Loucy (cell line): ENCODE data around the gene FARP1.

ENCODE experiments used
- H2AFZ ChIP-seq: fragments of 200-600 bp; sonication (generic); 2 replicates; pipeline ENCODE4 v1.6.0; 2016; ENCODE audit warnings: antibody characterized with exemption, mild to moderate bottlenecking, low read length, moderate library complexity
- H3F3A ChIP-seq: fragments of 200-600 bp; 2 replicates; pipeline ENCODE4 v1.6.0; 2016; ENCODE audit warnings: antibody characterized with exemption, low read depth, mild to moderate bottlenecking
- H3K27me3 ChIP-seq: fragments of 200-600 bp; sonication (generic); 2 replicates; pipeline ENCODE4 v1.6.1; 2014; ENCODE audit warnings: low read length, mild to moderate bottlenecking; ENCODE audit not compliant: insufficient read depth, poor library complexity, severe bottlenecking
- H3K36me3 ChIP-seq: fragments of 200-600 bp; sonication (generic); 2 replicates; pipeline ENCODE4 v1.6.1; 2016; ENCODE audit warnings: low read length; ENCODE audit not compliant: insufficient read depth
- H3K4me1 ChIP-seq: fragments of 200-600 bp; sonication (generic); 2 replicates; pipeline ENCODE4 v1.5.1; 2014; ENCODE audit warnings: low read length, mild to moderate bottlenecking; ENCODE audit not compliant: insufficient read depth, poor library complexity, severe bottlenecking
- H3K4me2 ChIP-seq: fragments of 200-600 bp; sonication (generic); 2 replicates; pipeline ENCODE4 v1.6.0; 2014; ENCODE audit warnings: antibody characterized with exemption, low read length, low read depth, mild to moderate bottlenecking; ENCODE audit not compliant: poor library complexity, severe bottlenecking
- H3K4me3 ChIP-seq: fragments of 200-600 bp; sonication (generic); 2 replicates; pipeline ENCODE4 v1.5.1; 2014; ENCODE audit warnings: low read length, mild to moderate bottlenecking, mixed read lengths; ENCODE audit not compliant: poor library complexity, severe bottlenecking
- H3K79me2 ChIP-seq: fragments of 200-600 bp; sonication (generic); 2 replicates; pipeline ENCODE4 v1.6.1; 2014; ENCODE audit warnings: low read length; ENCODE audit not compliant: insufficient read depth
- H3K9ac ChIP-seq: fragments of 200-600 bp; sonication (generic); 2 replicates; pipeline ENCODE4 v1.6.0; 2014; ENCODE audit warnings: mild to moderate bottlenecking, low read depth, low read length, moderate library complexity; ENCODE audit not compliant: poor library complexity, severe bottlenecking
- H3K9me2 ChIP-seq: fragments of 200-600 bp; sonication (generic); replicated peaks from 2 replicates; pipeline ENCODE4 v1.6.1; 2016; ENCODE audit warnings: low read depth, low read length, mixed read lengths
- H3K9me3 ChIP-seq: fragments of 200-600 bp; sonication (generic); 2 replicates; pipeline ENCODE4 v1.6.1; 2014; ENCODE audit warnings: mild to moderate bottlenecking, antibody characterized with exemption, low read length, low read depth; ENCODE audit not compliant: insufficient read depth
- H4K20me1 ChIP-seq: fragments of 200-600 bp; sonication (generic); 2 replicates; pipeline ENCODE4 v1.6.0; 2014; ENCODE audit warnings: antibody characterized with exemption, low read length, mild to moderate bottlenecking; ENCODE audit not compliant: insufficient read depth, poor library complexity, severe bottlenecking
- EZH2phosphoT487 ChIP-seq: fragments of 200-600 bp; IDR thresholded peaks from 2 replicates; pipeline ENCODE4 v1.6.1; 2018; ENCODE audit warnings: antibody characterized with exemption, mild to moderate bottlenecking, moderate library complexity, borderline replicate concordance
- TF ChIP-seq, protein P1 (sequence below): fragments of 200-600 bp; sonication (generic); conservative IDR thresholded peaks from 2 replicates; pipeline ENCODE4 v1.5.1; 2014; ENCODE audit warnings: mild to moderate bottlenecking, antibody characterized with exemption, low read length

Gene FARP1

DNA sequence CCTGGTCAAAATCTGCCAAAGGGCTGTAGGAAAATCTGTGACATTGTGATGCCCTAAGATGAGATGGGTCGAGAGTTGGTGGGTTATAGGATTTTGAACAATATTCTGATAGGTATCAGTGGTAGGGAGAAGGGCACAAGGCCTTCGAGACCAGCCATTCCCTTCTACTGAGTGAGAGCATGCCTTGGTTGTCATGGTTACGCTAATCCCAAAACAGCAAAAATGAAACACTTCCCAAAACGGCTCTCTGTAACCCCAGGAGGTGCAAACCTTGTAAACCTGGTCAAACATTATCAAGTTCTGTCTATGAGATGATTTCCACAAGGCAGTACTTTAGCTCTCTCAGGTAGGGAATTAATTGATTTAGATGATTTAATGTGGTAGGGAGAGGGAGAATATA, 192.8 kb downstream of the FARP1 start:
- no peak overlapping the region for H3K4me3 ChIP-seq
- no peak overlapping the region for H3K9ac ChIP-seq
- H3K27me3 ChIP-seq, result no peaks in the 10 kb centered on the region
- no peak overlapping the region for H3K4me2 ChIP-seq
- H3K4me1 ChIP-seq, result no peaks in the 10 kb centered on the region
- TF ChIP-seq, protein P1, sequence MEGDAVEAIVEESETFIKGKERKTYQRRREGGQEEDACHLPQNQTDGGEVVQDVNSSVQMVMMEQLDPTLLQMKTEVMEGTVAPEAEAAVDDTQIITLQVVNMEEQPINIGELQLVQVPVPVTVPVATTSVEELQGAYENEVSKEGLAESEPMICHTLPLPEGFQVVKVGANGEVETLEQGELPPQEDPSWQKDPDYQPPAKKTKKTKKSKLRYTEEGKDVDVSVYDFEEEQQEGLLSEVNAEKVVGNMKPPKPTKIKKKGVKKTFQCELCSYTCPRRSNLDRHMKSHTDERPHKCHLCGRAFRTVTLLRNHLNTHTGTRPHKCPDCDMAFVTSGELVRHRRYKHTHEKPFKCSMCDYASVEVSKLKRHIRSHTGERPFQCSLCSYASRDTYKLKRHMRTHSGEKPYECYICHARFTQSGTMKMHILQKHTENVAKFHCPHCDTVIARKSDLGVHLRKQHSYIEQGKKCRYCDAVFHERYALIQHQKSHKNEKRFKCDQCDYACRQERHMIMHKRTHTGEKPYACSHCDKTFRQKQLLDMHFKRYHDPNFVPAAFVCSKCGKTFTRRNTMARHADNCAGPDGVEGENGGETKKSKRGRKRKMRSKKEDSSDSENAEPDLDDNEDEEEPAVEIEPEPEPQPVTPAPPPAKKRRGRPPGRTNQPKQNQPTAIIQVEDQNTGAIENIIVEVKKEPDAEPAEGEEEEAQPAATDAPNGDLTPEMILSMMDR, result no peak
- no peaks in the 10 kb centered on the region for H3K36me3 ChIP-seq
- no peaks in the 10 kb centered on the region for H3K9me3 ChIP-seq
- no peaks in the 10 kb centered on the region for H3K79me2 ChIP-seq
- H4K20me1 ChIP-seq, result no peaks in the 10 kb centered on the region
- H3K9me2 ChIP-seq, result no peaks in the 10 kb centered on the region
- no peak overlapping the region for H2AFZ ChIP-seq
- no peaks in the 10 kb centered on the region for H3F3A ChIP-seq

DNA sequence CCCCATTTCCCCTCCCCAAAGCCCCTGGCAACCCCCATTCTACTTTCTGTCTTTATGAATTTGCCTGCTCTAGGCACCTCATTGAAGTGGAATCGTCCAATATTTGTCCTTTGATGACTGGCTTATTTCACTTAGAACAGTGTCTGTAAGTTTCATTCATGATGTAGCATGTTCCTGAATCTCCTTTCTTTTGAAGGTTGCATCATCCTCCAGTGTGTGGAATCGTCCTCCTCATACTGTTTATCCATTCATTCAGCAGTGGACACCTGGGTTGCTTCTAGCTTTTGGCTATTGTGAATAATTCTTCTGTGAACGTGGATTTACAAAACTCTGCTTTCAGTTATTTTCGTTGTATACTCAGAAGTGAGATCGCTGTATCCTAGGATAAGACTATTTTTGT, 195.4 kb downstream of the FARP1 start:
- H3K9me2 ChIP-seq, result no peaks in the 10 kb centered on the region

DNA sequence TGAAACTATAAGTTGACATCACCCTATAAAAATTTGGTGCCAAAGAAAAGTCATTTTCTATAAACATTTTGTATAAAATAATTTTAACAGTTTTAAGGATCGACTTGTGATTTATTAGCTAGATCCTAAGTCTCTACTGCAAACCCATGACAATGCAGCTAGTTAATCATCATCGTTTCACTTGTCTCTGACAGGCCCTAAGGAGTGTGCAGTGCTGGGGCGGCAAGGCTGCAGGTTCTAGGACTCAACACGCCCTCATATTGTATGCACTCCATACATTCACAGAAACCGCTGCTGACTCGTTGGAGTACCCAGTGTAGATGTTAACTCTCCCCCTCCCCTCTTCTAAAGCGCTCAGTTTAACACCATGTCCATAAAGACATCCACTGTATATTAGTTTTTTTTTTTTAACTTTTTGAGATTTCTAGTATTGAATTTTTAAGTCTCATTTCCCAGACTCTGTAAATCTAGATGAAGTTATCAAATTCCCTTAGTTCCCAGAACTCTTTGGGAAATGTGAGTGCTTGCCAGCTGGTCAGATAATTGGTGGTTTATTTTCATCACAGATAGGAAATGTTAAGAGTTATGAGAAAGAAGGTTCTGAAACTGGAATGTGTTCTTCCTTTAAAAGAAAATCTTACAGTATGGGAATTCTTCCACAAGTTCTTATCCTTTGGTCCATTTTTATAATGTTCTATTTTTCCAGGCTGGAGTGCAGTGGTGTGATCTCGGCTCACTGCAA, 197.0 kb downstream of the FARP1 start:
- no peaks in the 10 kb centered on the region for H3K27me3 ChIP-seq
- no peaks in the 10 kb centered on the region for H3F3A ChIP-seq
- no peaks in the 10 kb centered on the region for H3K36me3 ChIP-seq
- H3K4me2 ChIP-seq, result no peak overlapping the region
- no peaks in the 10 kb centered on the region for H4K20me1 ChIP-seq
- H3K4me1 ChIP-seq, result no peaks in the 10 kb centered on the region
- H3K9me2 ChIP-seq, result no peaks in the 10 kb centered on the region
- TF ChIP-seq EZH2phosphoT487, result no peak
- TF ChIP-seq, protein P1, result no peak
- no peak overlapping the region for H2AFZ ChIP-seq
- H3K9me3 ChIP-seq, result no peaks in the 10 kb centered on the region
- H3K9ac ChIP-seq, result no peak overlapping the region
- H3K4me3 ChIP-seq, result no peak overlapping the region
- no peaks in the 10 kb centered on the region for H3K79me2 ChIP-seq

More for the DNA sequence above, 195.4 kb downstream of the FARP1 start:
- Histone ChIP-seq H3K79me2 (no peaks in the 10 kb centered on the region), H3K27me3 (no peaks in the 10 kb centered on the region), H3K4me2 (no peak overlapping the region), H3K4me1 (no peaks in the 10 kb centered on the region), H3F3A (no peaks in the 10 kb centered on the region), H4K20me1 (no peaks in the 10 kb centered on the region), H3K9ac (no peak overlapping the region), H3K4me3 (no peak overlapping the region), H3K36me3 (no peaks in the 10 kb centered on the region), H3K9me3 (no peaks in the 10 kb centered on the region), H2AFZ (no peak overlapping the region)
- TF ChIP-seq, protein P1, result no peak
- TF ChIP-seq EZH2phosphoT487, result no peak
